K562 (cell line): ENCODE measurements around the gene SAE1. TPM values are rescaled to one million over a fixed set of nuclear protein-coding genes. Genes with fewer than 3 reads are reported as not detected.

Source experiments
- CCNT2 ChIP-seq: IDR thresholded peaks from 2 replicates; pipeline ENCODE4 v1.6.1; 2011; ENCODE audit warnings: borderline replicate concordance, low read depth, mild to moderate bottlenecking, moderate library complexity, mixed read lengths, low read length; ENCODE audit not compliant: insufficient read length; ENCODE audit errors: extremely low read depth
- CEBPB ChIP-seq: fragments of 450-650 bp; IDR thresholded peaks from 2 replicates; pipeline ENCODE4 v1.6.1; 2016; ENCODE audit warnings: missing genetic modification characterization, missing compliant biosample characterization
- EP300 ChIP-seq: IDR thresholded peaks from 2 replicates; pipeline ENCODE4 v1.6.1; 2012; ENCODE audit warnings: low read length, improper control_type of control experiment
- FOS ChIP-seq: IDR thresholded peaks from 3 replicates; pipeline ENCODE4 v1.6.1; 2011; ENCODE audit not compliant: insufficient read length; ENCODE audit errors: extremely low read depth
- FOXP1 ChIP-seq: sonication (generic); formaldehyde crosslinking; IDR thresholded peaks from 2 replicates; pipeline ENCODE4 v1.8.0; 2022; ENCODE audit warnings: mild to moderate bottlenecking, missing genetic modification reagents
- HDAC6 ChIP-seq: IDR thresholded peaks from 2 replicates; pipeline ENCODE4 v1.6.1; 2012; ENCODE audit warnings: low read depth, mild to moderate bottlenecking, control low read depth, inconsistent platforms, low read length, moderate library complexity
- MXD1 ChIP-seq: fragments of 250-450 bp; sonication (Bioruptor Pico); IDR thresholded peaks from 2 replicates; pipeline ENCODE4 v1.8.0; 2021; ENCODE audit warnings: borderline replicate concordance, mild to moderate bottlenecking, moderate library complexity; ENCODE audit not compliant: poor library complexity, severe bottlenecking
- POLR2AphosphoS5 ChIP-seq: IDR thresholded peaks from 2 replicates; pipeline ENCODE4 v1.6.1; 2011; ENCODE audit warnings: mild to moderate bottlenecking, low read depth, low read length, moderate library complexity; ENCODE audit not compliant: control insufficient read depth, insufficient read depth
- SAP30 ChIP-seq: fragments of 200-600 bp; sonication (generic); IDR thresholded peaks from 2 replicates; pipeline ENCODE4 v1.6.1; 2012; ENCODE audit warnings: borderline replicate concordance, low read depth, mild to moderate bottlenecking, moderate library complexity, low read length, control low read depth, inconsistent platforms; ENCODE audit not compliant: insufficient read depth, poor library complexity, severe bottlenecking
- SMARCB1 ChIP-seq: IDR thresholded peaks from 2 replicates; pipeline ENCODE4 v1.6.1; 2011; ENCODE audit warnings: improper control_type of control experiment, low read depth; ENCODE audit not compliant: insufficient read length
- SRSF9 ChIP-seq: fragments of 200-400 bp; formaldehyde crosslinking; IDR thresholded peaks from 2 replicates; pipeline ENCODE4 v1.6.1; 2017; ENCODE audit warnings: low read depth, low read length, borderline replicate concordance
- TBP ChIP-seq: optimal IDR thresholded peaks from 2 replicates; pipeline ENCODE3; 2011; ENCODE audit warnings: low read depth, low read length, improper control_type of control experiment
- THRA ChIP-seq: fragments of 450-650 bp; IDR thresholded peaks from 2 replicates; pipeline ENCODE4 v1.6.1; 2017; ENCODE audit warnings: mild to moderate bottlenecking, moderate library complexity
- ZFPM2 ChIP-seq: fragments of 250-450 bp; sonication (Bioruptor Pico); IDR thresholded peaks from 2 replicates; pipeline ENCODE4 v1.5.1; 2022; ENCODE audit warnings: mild to moderate bottlenecking
- ZNF174 ChIP-seq: fragments of 250-450 bp; sonication (Bioruptor Pico); IDR thresholded peaks from 2 replicates; pipeline ENCODE4 v1.4.0; 2020; ENCODE audit warnings: mild to moderate bottlenecking
- ZNF41 ChIP-seq: fragments of 250-450 bp; sonication (Bioruptor Pico); conservative IDR thresholded peaks from 2 replicates; pipeline ENCODE4 v1.4.0; 2020; ENCODE audit warnings: mild to moderate bottlenecking
- ZNF551 ChIP-seq: fragments of 250-450 bp; sonication (Bioruptor Pico); IDR thresholded peaks from 2 replicates; pipeline ENCODE4 v1.5.0; 2021; ENCODE audit warnings: mild to moderate bottlenecking, moderate library complexity
- ZNF589 ChIP-seq: fragments of 200-800 bp; sonication (Bioruptor generic); IDR thresholded peaks from 2 replicates; pipeline ENCODE4 v1.6.1; 2016; ENCODE audit warnings: low read depth, missing genetic modification characterization, missing compliant biosample characterization
- ZNF696 ChIP-seq: fragments of 250-450 bp; sonication (Bioruptor Pico); conservative IDR thresholded peaks from 2 replicates; pipeline ENCODE4 v1.4.0; 2020; ENCODE audit warnings: mild to moderate bottlenecking, moderate library complexity
- ZNF785 ChIP-seq: fragments of 250-450 bp; sonication (Bioruptor Pico); IDR thresholded peaks from 2 replicates; pipeline ENCODE4 v1.4.0; 2020; ENCODE audit warnings: mild to moderate bottlenecking
- polyA plus RNA-seq, 8 experiments: library from polyadenylated mRNA; depleted of rRNA in 4 of 8; stranded (reverse) in 5 of 8; unstranded in 3 of 8; fragments of >200 nt; fragmentation: Nextera tagmentation in 2 of 8; fragmentation: Illumina TruSeq in 1 of 8; extraction: Ambion mirVana in 2 of 8; extraction: Trizol in 1 of 8; gene quantifications; 2 replicates each; pipeline versions ENCODE4 v1.2.1 to v1.2.3, GENCODE V29; 2011 to 2014; ENCODE audit warnings: inconsistent platforms in 1 of 8, missing spikeins in 1 of 8
- total RNA-seq, 7 experiments: library from RNA; depleted of rRNA in 6 of 7; stranded (reverse); fragments of >200 nt in 6 of 7; fragmentation: Illumina TruSeq in 2 of 7; extraction: Trizol in 2 of 7; gene quantifications; 2 replicates each; pipeline versions ENCODE4 v1.2.1 to v1.2.3, GENCODE V29; 2011 to 2021; ENCODE audit warnings: low replicate concordance in 1 of 7
- TF ChIP-seq, protein P1 (sequence below): sonication (generic); formaldehyde crosslinking; IDR thresholded peaks from 2 replicates; pipeline ENCODE4 v1.8.0; 2022; ENCODE audit warnings: missing genetic modification reagents, mild to moderate bottlenecking, borderline replicate concordance
- TF ChIP-seq, protein P2 (sequence below): fragments of 450-650 bp; IDR thresholded peaks from one replicate; pipeline ENCODE4 v1.6.1; 2018; ENCODE audit warnings: mild to moderate bottlenecking, moderate library complexity; ENCODE audit not compliant: partially characterized antibody

SAE1 gene
- total and polyA plus RNA-seq, 9 of the 15 experiments (the other 6 are each of a cell fraction or from before 2014, with no cell fraction given) = 82.8 to 299 (median 217) TPM

- no peak for TF ChIP-seq MXD1
- TF ChIP-seq SMARCB1 = no peak
- no peak for TF ChIP-seq ZNF785 (CRISPR knock-in tag)
- TF ChIP-seq, protein P1, sequence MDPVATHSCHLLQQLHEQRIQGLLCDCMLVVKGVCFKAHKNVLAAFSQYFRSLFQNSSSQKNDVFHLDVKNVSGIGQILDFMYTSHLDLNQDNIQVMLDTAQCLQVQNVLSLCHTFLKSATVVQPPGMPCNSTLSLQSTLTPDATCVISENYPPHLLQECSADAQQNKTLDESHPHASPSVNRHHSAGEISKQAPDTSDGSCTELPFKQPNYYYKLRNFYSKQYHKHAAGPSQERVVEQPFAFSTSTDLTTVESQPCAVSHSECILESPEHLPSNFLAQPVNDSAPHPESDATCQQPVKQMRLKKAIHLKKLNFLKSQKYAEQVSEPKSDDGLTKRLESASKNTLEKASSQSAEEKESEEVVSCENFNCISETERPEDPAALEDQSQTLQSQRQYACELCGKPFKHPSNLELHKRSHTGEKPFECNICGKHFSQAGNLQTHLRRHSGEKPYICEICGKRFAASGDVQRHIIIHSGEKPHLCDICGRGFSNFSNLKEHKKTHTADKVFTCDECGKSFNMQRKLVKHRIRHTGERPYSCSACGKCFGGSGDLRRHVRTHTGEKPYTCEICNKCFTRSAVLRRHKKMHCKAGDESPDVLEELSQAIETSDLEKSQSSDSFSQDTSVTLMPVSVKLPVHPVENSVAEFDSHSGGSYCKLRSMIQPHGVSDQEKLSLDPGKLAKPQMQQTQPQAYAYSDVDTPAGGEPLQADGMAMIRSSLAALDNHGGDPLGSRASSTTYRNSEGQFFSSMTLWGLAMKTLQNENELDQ (CRISPR knock-in tag) = no peak
- peak; percentile 77 for TF ChIP-seq POLR2AphosphoS5
- TF ChIP-seq, protein P2, sequence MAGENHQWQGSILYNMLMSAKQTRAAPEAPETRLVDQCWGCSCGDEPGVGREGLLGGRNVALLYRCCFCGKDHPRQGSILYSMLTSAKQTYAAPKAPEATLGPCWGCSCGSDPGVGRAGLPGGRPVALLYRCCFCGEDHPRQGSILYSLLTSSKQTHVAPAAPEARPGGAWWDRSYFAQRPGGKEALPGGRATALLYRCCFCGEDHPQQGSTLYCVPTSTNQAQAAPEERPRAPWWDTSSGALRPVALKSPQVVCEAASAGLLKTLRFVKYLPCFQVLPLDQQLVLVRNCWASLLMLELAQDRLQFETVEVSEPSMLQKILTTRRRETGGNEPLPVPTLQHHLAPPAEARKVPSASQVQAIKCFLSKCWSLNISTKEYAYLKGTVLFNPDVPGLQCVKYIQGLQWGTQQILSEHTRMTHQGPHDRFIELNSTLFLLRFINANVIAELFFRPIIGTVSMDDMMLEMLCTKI = no peak
- 0 out of 2 replicates have a peak, but pooled peaks have one; percentile 2 for TF ChIP-seq HDAC6
- TF ChIP-seq CEBPB (tag) = no peak
- peak; percentile 86 for TF ChIP-seq CCNT2
- peak; percentile 36 for TF ChIP-seq TBP
- TF ChIP-seq FOXP1 (CRISPR knock-in tag) = 0 out of 2 replicates have a peak, but pooled peaks have one; percentile 69
- TF ChIP-seq FOS = no peak
- peak; percentile 71 for TF ChIP-seq ZNF41
- peak; percentile 52 for TF ChIP-seq EP300
- no peak for TF ChIP-seq ZNF696
- no peak for TF ChIP-seq SRSF9
- no peak for TF ChIP-seq SAP30
- no peak for TF ChIP-seq ZFPM2 (CRISPR knock-in tag)
- TF ChIP-seq ZNF551 (CRISPR knock-in tag) = no peak
- TF ChIP-seq ZNF589 (CRISPR knock-in tag) = peak; percentile 62
- no peak for TF ChIP-seq THRA
- no peak for TF ChIP-seq ZNF174 (CRISPR knock-in tag)
Observed at GRCh38 chr19:47226426-47227351, 96.1 kb downstream of the SAE1 start (continued).
